SIG-M5 treated with dmso at 0.1 percent for 504 hours (cell line): ENCODE measurements around the gene SLC44A4.
"Not testable (repeated sequence)": the region's sequence is repeated elsewhere in the genome, so short reads cannot be mapped to it uniquely, and the experiment has no call there.

ENCODE experiments used
- DNase-seq: peaks from one replicate; lab custom pipeline; 2025; ENCODE audit not compliant: unreplicated experiment; lab: John Stamatoyannopoulos, UW

Gene SLC44A4

GRCh38 chr6:31880616-31881015 is 1.8 kb upstream of the SLC44A4 start:
- DNase-seq = no peak

- no peak for DNase-seq
These were observed 1.1 kb upstream of the SLC44A4 start for GRCh38 chr6:31879901-31880300.

- DNase-seq = no peak
These were observed 346 bp upstream of the SLC44A4 start for GRCh38 chr6:31879143-31879542.

GRCh38 chr6:31878222-31878621 is 575 bp downstream of the SLC44A4 start:
- DNase-seq = no peak

- DNase-seq = no peak
These were observed 1.1 kb downstream of the SLC44A4 start for GRCh38 chr6:31877651-31878161.

GRCh38 chr6:31877125-31877650 is 1.6 kb downstream of the SLC44A4 start:
- DNase-seq = no peak

- no peak for DNase-seq
These were observed 2.4 kb downstream of the SLC44A4 start for GRCh38 chr6:31876357-31876756.

GRCh38 chr6:31875877-31876276 is 2.9 kb downstream of the SLC44A4 start:
- DNase-seq = no peak

GRCh38 chr6:31874836-31875572 is 3.8 kb downstream of the SLC44A4 start:
- peak; percentile 18 for DNase-seq

- no peak for DNase-seq
These were observed 4.6 kb downstream of the SLC44A4 start for GRCh38 chr6:31874084-31874670.

- no peak for DNase-seq
These were observed 7.6 kb downstream of the SLC44A4 start for GRCh38 chr6:31871046-31871659.

- DNase-seq = no peak
These were observed 8.3 kb downstream of the SLC44A4 start for GRCh38 chr6:31870385-31870921.

- no peak for DNase-seq
These were observed 9.5 kb downstream of the SLC44A4 start for GRCh38 chr6:31869343-31869742.

- not testable (repeated sequence) for DNase-seq
These were observed 10.2 kb downstream of the SLC44A4 start for GRCh38 chr6:31868658-31868971.

- no peak for DNase-seq
These were observed 13.3 kb downstream of the SLC44A4 start for GRCh38 chr6:31865205-31866118.

GRCh38 chr6:31864818-31865204 is 14.0 kb downstream of the SLC44A4 start:
- no peak for DNase-seq

- DNase-seq = not testable (repeated sequence)
These were observed 14.7 kb downstream of the SLC44A4 start for GRCh38 chr6:31864123-31864562.

- DNase-seq = peak; percentile 100
These were observed 16.2 kb downstream of the SLC44A4 start, which contains the start of gene NEU1 for GRCh38 chr6:31862344-31863235. Gene NEU1, minus strand, starts transcription at chr6:31862821. Its CDS starts 45 bp downstream, at chr6:31862776.

GRCh38 chr6:31861919-31862343 is 16.9 kb downstream of the SLC44A4 start:
- DNase-seq = no peak
